ENCODE results near the gene PLCH2. TPM values are rescaled to one million over a fixed set of nuclear protein-coding genes. Genes with fewer than 3 reads are reported as not detected.
A peak's percentile ranks its signal among the peaks of the same experiment; 100 is the strongest.

Gene PLCH2
- total RNA-seq, 1 experiment from 2014 or later = 0.22 TPM

GRCh38 chr1:2520206-2520605, 44.1 kb downstream of the PLCH2 start:
- DNase-seq = no peak
- no peaks in the 10 kb centered on the region for H3K4me1 ChIP-seq
- no peaks in the 10 kb centered on the region for H3K9me3 ChIP-seq (replicated peaks)
- H3K27ac ChIP-seq = no peak overlapping the region
- no peaks in the 10 kb centered on the region for H3K27me3 ChIP-seq
- peaks cover 59% of the 10 kb centered on the region for H3K36me3 ChIP-seq
- H3K4me3 ChIP-seq = no peak overlapping the region

GRCh38 chr1:2520806-2521205, 44.7 kb downstream of the PLCH2 start:
- Histone ChIP-seq H3K4me1 (no peaks in the 10 kb centered on the region), H3K27me3 (no peaks in the 10 kb centered on the region), H3K4me3 (no peak overlapping the region), H3K27ac (no peak overlapping the region), H3K9me3 (replicated peaks) (no peaks in the 10 kb centered on the region), H3K36me3 (peaks cover 57% of the 10 kb centered on the region)
- DNase-seq = no peak

DNA sequence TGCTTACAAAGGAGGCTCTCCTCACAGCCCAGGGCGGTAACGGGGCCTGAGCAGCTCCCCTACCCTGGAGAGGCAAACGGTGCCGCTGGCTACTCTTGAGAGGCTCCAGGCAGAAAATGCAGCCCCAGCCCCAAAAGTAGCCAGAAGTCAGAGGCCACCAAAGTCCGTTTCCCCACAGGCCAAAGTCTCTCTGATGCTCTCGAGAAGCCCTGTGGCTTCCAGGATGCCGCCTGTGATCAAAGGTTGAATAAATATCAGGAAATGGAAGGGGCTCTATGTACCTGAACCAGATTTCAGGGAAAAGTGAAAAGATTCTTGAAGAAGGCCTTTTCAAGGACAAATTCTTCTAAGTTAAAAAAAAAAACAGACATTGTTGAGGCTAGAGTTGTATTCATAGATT, 46.1 kb downstream of the PLCH2 start:
- H3K27ac ChIP-seq = no peak overlapping the region
- no peak for DNase-seq
- H3K4me1 ChIP-seq = peaks cover 6% of the 10 kb centered on the region
- no peaks in the 10 kb centered on the region for H3K27me3 ChIP-seq
- H3K9me3 ChIP-seq (replicated peaks) = no peaks in the 10 kb centered on the region
- H3K4me3 ChIP-seq = no peak overlapping the region
- H3K36me3 ChIP-seq = peaks cover 43% of the 10 kb centered on the region

- Histone ChIP-seq H3K27me3 (no peaks in the 10 kb centered on the region), H3K4me1 (peaks cover 8% of the 10 kb centered on the region), H3K4me3 (no peak overlapping the region), H3K36me3 (peaks cover 33% of the 10 kb centered on the region), H3K9me3 (replicated peaks) (no peaks in the 10 kb centered on the region), H3K27ac (no peak overlapping the region)
- no peak for DNase-seq
Observed at GRCh38 chr1:2523191-2523890, 47.3 kb downstream of the PLCH2 start.

DNA sequence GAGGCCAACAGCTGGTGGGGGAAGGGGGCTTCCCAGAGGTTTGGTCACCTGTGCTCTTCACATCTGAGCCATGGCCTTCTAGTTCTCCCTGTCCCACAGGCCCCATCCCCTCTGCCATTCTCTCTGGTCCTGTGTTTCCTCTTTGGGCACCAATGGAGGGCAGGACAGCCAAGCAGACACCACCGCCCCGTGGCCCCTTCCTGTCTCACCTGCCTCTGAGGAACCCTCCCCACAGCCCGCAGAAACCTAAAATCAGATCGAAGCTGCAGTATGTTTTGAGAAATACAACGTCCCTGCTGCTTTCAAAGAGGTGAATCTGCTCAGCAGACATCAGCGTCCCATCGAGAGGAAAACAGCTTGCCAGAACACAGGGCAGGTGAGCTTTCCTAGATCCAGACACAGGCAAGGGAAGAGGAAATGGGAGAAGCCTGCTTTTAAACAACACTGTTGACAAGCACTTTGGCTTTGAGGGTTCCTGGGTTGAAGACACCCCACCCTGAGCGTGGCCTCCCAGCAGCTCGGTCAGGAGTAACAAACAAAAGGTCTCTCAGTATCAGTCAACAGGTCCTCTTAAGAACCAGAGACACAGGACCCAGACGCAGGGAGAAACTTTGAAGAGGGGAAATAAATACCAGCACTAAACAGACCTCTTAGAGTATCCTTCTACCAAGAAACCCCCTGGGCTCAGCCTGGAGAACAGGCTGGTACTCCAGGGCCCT, 48.0 kb downstream of the PLCH2 start:
- H3K9me3 ChIP-seq (replicated peaks) = no peaks in the 10 kb centered on the region
- H3K27ac ChIP-seq = no peak overlapping the region
- H3K27me3 ChIP-seq = no peaks in the 10 kb centered on the region
- H3K4me3 ChIP-seq = no peak overlapping the region
- peaks cover 8% of the 10 kb centered on the region for H3K4me1 ChIP-seq
- no peak for DNase-seq
- H3K36me3 ChIP-seq = peaks cover 27% of the 10 kb centered on the region

DNA sequence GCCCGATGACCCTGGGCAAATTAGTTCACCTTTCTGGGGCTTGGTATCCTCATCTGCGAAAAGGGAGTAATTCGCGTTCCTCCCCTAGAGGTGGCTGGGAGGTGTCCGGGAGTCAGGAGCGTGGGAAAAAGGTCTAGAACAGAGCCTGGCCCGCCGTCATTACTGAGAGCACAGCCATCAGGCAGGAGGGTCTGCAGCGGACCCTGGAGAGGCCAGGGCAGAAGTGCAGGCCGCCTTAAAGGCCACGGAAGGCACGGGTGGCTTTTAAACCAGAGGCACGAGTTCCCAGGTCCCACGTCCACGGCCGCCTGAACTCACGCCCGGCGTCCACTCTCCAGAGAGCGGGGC, 49.5 kb downstream of the PLCH2 start:
- no peak for DNase-seq
- Histone ChIP-seq H3K4me3 (peak overlapping the region; percentile 90), H3K36me3 (peaks cover 16% of the 10 kb centered on the region), H3K4me1 (peaks cover 8% of the 10 kb centered on the region), H3K9me3 (replicated peaks) (no peaks in the 10 kb centered on the region), H3K27ac (peak overlapping the region; percentile 57), H3K27me3 (no peaks in the 10 kb centered on the region)

GRCh38 chr1:2525920-2526823, 50.1 kb downstream of the PLCH2 start, which contains the start of gene PANK4:
Gene PANK4 (minus strand): TSS chr1:2526596. CDS start chr1:2526587, 9 bp downstream.
- peak within 1 kb of the TSS; percentile 57 for H3K27ac ChIP-seq
- H3K9me3 ChIP-seq (replicated peaks) = no peaks in the 10 kb centered on the region
- peaks cover 8% of the 10 kb centered on the region for H3K4me1 ChIP-seq
- 0 out of 2 replicates have a peak, but pooled peaks cover 4% of the 10 kb centered on the region for H3K27me3 ChIP-seq
- peak; percentile 95 to 96 for DNase-seq
- 0 out of 2 replicates have a peak, but pooled peaks cover 10% of the 10 kb centered on the region for H3K36me3 ChIP-seq
- H3K4me3 ChIP-seq = peak within 1 kb of the TSS; percentile 90

DNA sequence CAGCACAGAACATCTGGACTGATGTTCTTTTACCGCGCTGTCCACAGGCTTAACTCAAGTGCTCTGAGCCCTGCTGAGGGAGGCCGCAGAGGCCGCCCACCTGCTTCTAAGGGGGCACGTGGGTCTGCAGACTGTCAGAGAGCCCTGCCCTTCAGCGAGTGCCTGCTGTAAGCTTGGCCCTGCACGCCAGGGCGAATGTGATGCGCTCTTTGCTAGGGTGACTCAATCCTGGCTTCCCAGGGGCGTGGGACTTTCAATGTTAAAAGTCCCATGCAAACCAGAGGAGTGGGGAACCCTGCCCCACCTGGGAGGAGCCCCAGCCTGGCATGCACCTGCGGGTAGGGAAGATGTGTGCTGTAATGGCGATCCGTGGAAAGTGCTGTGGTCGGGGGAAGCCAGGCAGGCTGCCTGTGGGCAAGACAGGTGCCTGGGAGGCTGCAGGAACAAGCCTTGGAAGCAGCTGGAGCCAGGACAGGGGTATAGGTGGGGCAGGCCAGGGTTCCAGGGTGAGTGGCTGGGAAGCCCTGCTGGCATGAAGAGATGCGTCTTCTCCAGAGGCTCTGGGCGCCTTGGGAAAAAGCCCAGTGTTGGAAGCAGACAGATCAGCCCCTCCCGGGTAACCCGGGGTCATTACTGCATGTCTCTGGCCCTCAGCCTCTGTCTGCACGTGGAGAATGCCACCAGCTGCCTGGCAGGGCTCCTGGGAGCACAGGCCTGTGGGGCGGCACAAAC, 50.9 kb downstream of the PLCH2 start:
- H3K4me1 ChIP-seq = peaks cover 8% of the 10 kb centered on the region
- peak overlapping the region; percentile 90 for H3K4me3 ChIP-seq
- peak; percentile 79 to 81 for DNase-seq
- H3K9me3 ChIP-seq (replicated peaks) = no peaks in the 10 kb centered on the region
- H3K27me3 ChIP-seq = peaks cover 8% of the 10 kb centered on the region
- no peak overlapping the region for H3K27ac ChIP-seq
- H3K36me3 ChIP-seq = 0 out of 2 replicates have a peak, but pooled peaks cover 4% of the 10 kb centered on the region

- H3K36me3 ChIP-seq = 0 out of 2 replicates have a peak, but pooled peaks cover 4% of the 10 kb centered on the region
- H3K27me3 ChIP-seq = peaks cover 12% of the 10 kb centered on the region
- DNase-seq = no peak
- H3K4me1 ChIP-seq = peaks cover 8% of the 10 kb centered on the region
- H3K4me3 ChIP-seq = no peak overlapping the region
- no peaks in the 10 kb centered on the region for H3K9me3 ChIP-seq (replicated peaks)
- H3K27ac ChIP-seq = no peak overlapping the region
Observed at GRCh38 chr1:2527556-2527860, 51.4 kb downstream of the PLCH2 start.

DNA sequence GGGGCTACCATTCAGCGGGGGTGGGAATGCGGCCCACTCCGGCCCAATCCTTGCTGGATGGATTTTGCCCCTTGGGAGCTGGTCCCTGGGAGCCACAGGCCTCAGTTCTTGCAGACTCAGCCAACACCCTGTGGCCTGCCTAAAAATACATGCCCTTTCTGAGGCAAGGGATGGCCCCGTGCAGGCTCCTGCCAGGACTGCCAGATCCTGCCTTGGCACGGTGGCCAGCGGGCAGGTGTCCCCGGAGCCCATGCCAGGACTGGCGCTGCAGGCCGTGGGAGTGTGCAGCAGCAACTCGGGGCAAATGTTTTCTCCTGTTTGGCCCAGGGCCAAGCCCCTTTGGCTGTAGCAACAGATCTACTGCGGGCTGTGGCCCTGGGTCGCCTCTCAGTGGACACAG, 51.9 kb downstream of the PLCH2 start:
- Histone ChIP-seq H3K9me3 (replicated peaks) (no peaks in the 10 kb centered on the region), H3K27ac (no peak overlapping the region), H3K4me1 (peaks cover 8% of the 10 kb centered on the region), H3K4me3 (no peak overlapping the region), H3K36me3 (0 out of 2 replicates have a peak, but pooled peaks cover 3% of the 10 kb centered on the region), H3K27me3 (peaks cover 16% of the 10 kb centered on the region)
- no peak for DNase-seq

GRCh38 chr1:2528611-2528965, 52.5 kb downstream of the PLCH2 start:
- DNase-seq = no peak
- H3K27ac ChIP-seq = no peak overlapping the region
- peaks cover 8% of the 10 kb centered on the region for H3K4me1 ChIP-seq
- H3K9me3 ChIP-seq (replicated peaks) = no peaks in the 10 kb centered on the region
- peaks cover 22% of the 10 kb centered on the region for H3K27me3 ChIP-seq
- no peak overlapping the region for H3K4me3 ChIP-seq
- H3K36me3 ChIP-seq = no peaks in the 10 kb centered on the region

- peaks cover 28% of the 10 kb centered on the region for H3K27me3 ChIP-seq
Observed at GRCh38 chr1:2528966-2529783, 53.1 kb downstream of the PLCH2 start.

GRCh38 chr1:2529784-2530512, 53.9 kb downstream of the PLCH2 start, which contains the start of gene HES5:
Gene HES5 (minus strand): TSS chr1:2530263. CDS start chr1:2530164, 99 bp downstream.
- Histone ChIP-seq H3K36me3 (no peaks in the 10 kb centered on the region), H3K27ac (no peak within 1 kb of the TSS), H3K9me3 (replicated peaks) (no peaks in the 10 kb centered on the region), H3K27me3 (peaks cover 35% of the 10 kb centered on the region), H3K4me1 (peaks cover 8% of the 10 kb centered on the region), H3K4me3 (no peak within 1 kb of the TSS)
- no peak for DNase-seq

More at GRCh38 chr1:2528966-2529783, 53.1 kb downstream of the PLCH2 start:
- no peak for DNase-seq
- Histone ChIP-seq H3K4me3 (no peak overlapping the region), H3K36me3 (no peaks in the 10 kb centered on the region), H3K4me1 (peaks cover 8% of the 10 kb centered on the region), H3K9me3 (replicated peaks) (no peaks in the 10 kb centered on the region), H3K27ac (no peak overlapping the region)
